C4-2B (cell line): ENCODE results near the gene SAP25.

Experiments
- H3K27ac ChIP-seq: fragments of 450-650 bp; 2 replicates; pipeline ENCODE4 v1.5.1; 2017
- CTCF ChIP-seq: fragments of 450-650 bp; conservative IDR thresholded peaks from 2 replicates; pipeline ENCODE4 v1.5.1; 2017; ENCODE audit warnings: mild to moderate bottlenecking
- ZFX ChIP-seq: fragments of 450-650 bp; IDR thresholded peaks from 2 replicates; pipeline ENCODE4 v1.6.1; 2017

The SAP25 gene

GRCh38 chr7:100612730-100613390, 39.2 kb upstream of the SAP25 start:
- peak overlapping the region; percentile 79 for H3K27ac ChIP-seq
- no peak for TF ChIP-seq CTCF
- no peak for TF ChIP-seq ZFX

DNA sequence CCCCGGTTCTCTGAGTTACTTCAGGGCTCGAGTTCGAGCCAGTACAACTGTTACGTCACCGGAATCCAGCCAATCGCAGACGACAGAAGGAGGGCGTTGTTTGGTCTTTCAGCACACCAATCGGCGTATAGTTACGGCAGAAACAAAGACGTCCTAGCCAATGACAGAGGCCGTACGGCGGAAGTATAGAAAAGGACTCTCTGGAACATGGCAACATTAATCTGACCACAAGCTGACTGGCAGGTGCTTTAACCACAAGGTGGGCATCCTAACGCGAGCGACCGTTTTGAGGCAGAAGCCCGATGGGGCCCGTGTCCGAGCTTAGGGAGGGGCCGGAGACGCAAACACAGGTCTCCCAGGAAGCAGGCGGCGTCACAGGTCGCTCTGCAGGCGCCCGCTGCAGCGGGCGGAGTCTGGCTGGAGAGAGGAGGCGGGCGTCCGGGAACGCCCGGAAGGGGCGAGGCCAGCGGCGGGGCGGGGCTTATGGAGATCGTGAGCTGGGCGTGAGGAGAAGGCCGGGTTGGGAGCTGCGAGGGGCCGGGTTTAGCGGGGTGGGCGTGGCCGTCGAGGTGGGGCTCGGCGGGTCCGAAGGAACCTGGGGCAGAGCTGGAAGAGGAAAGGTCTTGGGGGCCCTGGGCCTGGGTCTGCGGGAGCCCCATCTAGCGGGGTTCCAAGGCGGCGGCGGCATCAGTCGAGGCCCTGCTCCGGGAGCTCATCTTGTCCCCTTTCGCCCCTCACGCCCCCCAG, 38.5 kb upstream of the SAP25 start, which contains the start of gene MOSPD3:
TSS of gene MOSPD3 (plus strand) at position 558 of the 747 bp plus-strand sequence. CDS start 252 bp downstream, outside the sequence.
- TF ChIP-seq ZFX = no peak
- TF ChIP-seq CTCF = no peak
- peak within 1 kb of the TSS; percentile 79 for H3K27ac ChIP-seq

GRCh38 chr7:100609958-100610357, 36.3 kb upstream of the SAP25 start:
- no peak for TF ChIP-seq ZFX
- TF ChIP-seq CTCF = no peak
- H3K27ac ChIP-seq = no peak overlapping the region

DNA sequence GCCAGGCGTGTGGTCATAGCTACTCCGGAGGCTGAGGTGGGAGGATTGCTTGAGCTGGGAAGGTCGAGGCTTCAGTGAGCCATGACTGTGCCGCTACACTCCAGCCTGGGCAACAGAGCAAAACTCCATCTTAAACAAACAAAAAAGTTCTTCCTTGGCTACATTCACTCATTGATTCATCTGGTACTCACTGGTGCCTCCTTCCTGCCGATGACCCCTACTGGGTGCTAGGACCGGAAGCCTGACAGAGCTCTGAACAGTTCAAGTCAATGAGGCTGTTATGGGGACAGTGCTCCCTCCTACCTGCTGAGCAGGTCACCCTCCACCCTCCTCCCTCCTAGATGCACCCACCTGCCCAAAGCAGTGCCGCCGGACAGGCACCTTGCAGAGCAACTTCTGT, 33.4 kb upstream of the SAP25 start:
- no peak; the same call in 1 of the 2 replicates for TF ChIP-seq CTCF
- TF ChIP-seq ZFX = no peak
- H3K27ac ChIP-seq = no peak overlapping the region

DNA sequence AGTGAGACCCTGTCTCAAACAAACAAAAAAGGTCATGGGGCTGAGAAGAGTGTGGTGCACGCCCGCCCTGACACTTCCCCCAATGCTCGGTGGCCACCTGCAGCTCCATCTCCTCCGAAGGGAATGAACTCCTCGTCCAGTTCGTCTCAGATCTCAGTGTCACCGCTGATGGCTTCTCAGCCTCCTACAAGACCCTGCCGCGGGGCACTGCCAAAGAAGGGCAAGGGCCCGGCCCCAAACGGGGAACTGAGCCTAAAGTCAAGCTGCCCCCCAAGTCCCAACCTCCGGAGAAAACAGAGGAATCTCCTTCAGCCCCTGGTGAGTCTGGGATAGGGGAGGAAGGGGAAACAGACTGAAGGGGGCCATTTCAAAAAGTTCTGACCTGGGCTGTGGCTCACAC, 32.6 kb upstream of the SAP25 start:
- H3K27ac ChIP-seq = no peak overlapping the region
- no peak for TF ChIP-seq ZFX
- TF ChIP-seq CTCF = no peak

DNA sequence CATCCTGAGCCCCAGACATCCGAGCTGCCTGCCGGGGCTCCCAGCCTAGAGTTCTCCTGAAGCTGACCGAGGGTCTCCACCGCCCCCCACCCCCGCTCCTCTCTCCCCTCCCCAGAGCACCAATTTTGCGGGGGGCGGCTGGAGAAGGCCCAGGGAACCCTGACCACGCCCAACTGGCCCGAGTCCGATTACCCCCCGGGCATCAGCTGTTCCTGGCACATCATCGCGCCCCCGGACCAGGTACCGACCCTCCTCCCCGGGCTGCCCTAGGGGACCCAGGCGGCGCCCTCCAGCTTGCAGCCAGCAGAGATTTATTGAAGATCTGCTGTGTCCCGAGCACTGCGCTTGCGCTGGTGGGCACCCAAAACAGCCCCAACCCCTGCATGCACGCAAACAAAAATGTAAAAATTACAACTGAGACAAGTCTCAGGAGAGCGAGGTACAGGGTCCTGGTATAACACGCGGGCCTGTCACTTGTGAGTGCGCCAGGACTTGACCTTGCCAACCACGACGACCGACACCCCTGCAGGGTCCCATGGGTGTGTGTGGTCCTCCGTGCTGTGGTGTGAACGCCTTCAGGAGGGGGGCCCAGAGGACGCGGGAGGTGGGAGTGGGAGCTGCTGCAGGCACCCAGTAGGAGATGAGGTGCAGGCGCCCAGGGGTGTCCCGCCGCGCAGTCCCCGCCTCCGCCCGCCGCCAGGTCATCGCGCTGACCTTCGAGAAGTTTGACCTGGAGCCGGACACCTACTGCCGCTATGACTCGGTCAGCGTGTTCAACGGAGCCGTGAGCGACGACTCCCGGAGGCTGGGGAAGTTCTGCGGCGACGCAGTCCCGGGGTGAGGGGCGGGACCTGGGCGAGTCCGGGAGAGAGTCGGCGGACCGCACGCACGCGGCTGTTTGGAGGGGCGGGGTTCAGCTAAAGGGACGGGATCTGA, 31.5 kb upstream of the SAP25 start:
- no peak; the same call in 1 of the 2 replicates for TF ChIP-seq CTCF
- no peak for TF ChIP-seq ZFX
- H3K27ac ChIP-seq = peak overlapping the region; percentile 68
